GM12878 (cell line): ENCODE data around the gene ENPP6. TPM values are rescaled to one million over a fixed set of nuclear protein-coding genes. Genes with fewer than 3 reads are reported as not detected.

Experiments used
- CEBPZ ChIP-seq: fragments of 150-350 bp; IDR thresholded peaks from 2 replicates; pipeline ENCODE4 v1.6.1; 2016; ENCODE audit warnings: low read depth, low read length
- CHD2 ChIP-seq: IDR thresholded peaks from 2 replicates; pipeline ENCODE4 v1.6.1; 2011; ENCODE audit warnings: low read depth, low read length, improper control_type of control experiment, borderline replicate concordance
- ELK1 ChIP-seq: IDR thresholded peaks from 2 replicates; pipeline ENCODE4 v1.6.1; 2012; ENCODE audit warnings: low read depth, low read length, improper control_type of control experiment
- EP300 ChIP-seq, 2 experiments: fragments of 150-350 bp in 1 of 2; IDR thresholded peaks; 2 replicates each; pipeline ENCODE4 v1.6.1; 2011 to 2012; ENCODE audit warnings: low read depth in 2 of 2, low read length in 2 of 2, borderline replicate concordance in 1 of 2, improper control_type of control experiment in 1 of 2, inconsistent platforms in 1 of 2; ENCODE audit not compliant: control insufficient read depth in 1 of 2
- ESRRA ChIP-seq: IDR thresholded peaks from 2 replicates; pipeline ENCODE4 v1.6.1; 2012; ENCODE audit warnings: mild to moderate bottlenecking, low read length, improper control_type of control experiment
- IKZF1 ChIP-seq: fragments of 450-650 bp; conservative IDR thresholded peaks from 2 replicates; pipeline ENCODE4 v1.6.1; 2017; ENCODE audit warnings: antibody characterized with exemption, mild to moderate bottlenecking
- IRF4 ChIP-seq: IDR thresholded peaks from 2 replicates; pipeline ENCODE4 v1.6.1; 2011; ENCODE audit warnings: low read depth, low read length
- IRF5 ChIP-seq: fragments of 450-650 bp; IDR thresholded peaks from 2 replicates; pipeline ENCODE4 v1.6.1; 2017; ENCODE audit warnings: borderline replicate concordance
- PAX5 ChIP-seq: IDR thresholded peaks from 2 replicates; pipeline ENCODE4 v1.6.1; 2011; ENCODE audit warnings: low read depth, low read length, borderline replicate concordance
- SP1 ChIP-seq: IDR thresholded peaks from one replicate; pipeline ENCODE4 v1.6.1; 2011; ENCODE audit warnings: low read depth, low read length
- STAT3 ChIP-seq: IDR thresholded peaks from 2 replicates; pipeline ENCODE4 v1.6.1; 2011; ENCODE audit warnings: low read depth, low read length, improper control_type of control experiment
- ZBTB40 ChIP-seq: fragments of 450-650 bp; IDR thresholded peaks from 2 replicates; pipeline ENCODE4 v1.6.1; 2016; ENCODE audit warnings: mild to moderate bottlenecking, moderate library complexity, borderline replicate concordance
- polyA plus RNA-seq, 11 experiments: library from polyadenylated mRNA; depleted of rRNA in 4 of 11; unstranded in 6 of 11; stranded (reverse) in 5 of 11; fragments of >200 nt; fragmentation: Nextera tagmentation in 4 of 11; fragmentation: Illumina TruSeq in 1 of 11; extraction: Ambion mirVana in 4 of 11; extraction: Trizol in 1 of 11; gene quantifications; 1 replicate in 1 of 11; 2 replicates in 10 of 11; pipeline versions ENCODE4 v1.2.1 to v1.2.3, GENCODE V29; 2011 to 2016; ENCODE audit warnings: inconsistent platforms in 2 of 11, missing spikeins in 2 of 11, low read depth in 1 of 11
- total RNA-seq, 4 experiments: library from RNA; depleted of rRNA in 3 of 4; stranded (reverse); fragments of >200 nt in 3 of 4; fragmentation: Illumina TruSeq in 1 of 4; extraction: Trizol in 1 of 4; gene quantifications; 2 replicates each; pipeline versions ENCODE4 v1.2.1 to v1.2.3, GENCODE V29; 2013 to 2021
- TF ChIP-seq, protein P1 (sequence below): fragments of 450-650 bp; IDR thresholded peaks from 2 replicates; pipeline ENCODE4 v1.6.1; 2014; ENCODE audit warnings: mild to moderate bottlenecking

ENPP6 gene
- total and polyA plus RNA-seq, 10 of the 15 experiments (the other 5 are each of a cell fraction or from before 2014, with no cell fraction given): 0.04 to 1.0 (median 0.44) TPM; not detected in 1

DNA sequence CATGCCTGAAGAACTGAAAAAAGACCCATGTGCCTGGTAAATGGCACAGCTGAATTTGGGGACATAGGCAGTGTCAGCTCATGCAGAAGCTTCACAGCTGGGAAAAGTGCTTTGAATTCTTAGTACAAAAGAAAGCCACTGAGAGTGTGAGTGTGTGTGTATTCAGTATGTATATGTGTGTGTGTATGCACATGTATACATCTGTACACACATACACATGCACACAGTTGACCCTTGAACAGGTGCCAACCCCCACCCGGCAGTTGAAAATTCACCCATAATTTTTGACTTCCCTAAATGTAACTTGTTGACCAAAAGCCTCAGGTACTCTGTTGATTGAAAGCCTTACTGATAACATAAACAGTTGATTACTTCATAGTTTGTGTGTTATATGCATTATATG lies 49.5 kb upstream of the ENPP6 start (continued):
- TF ChIP-seq ZBTB40: no peak
- no peak for TF ChIP-seq PAX5
- TF ChIP-seq CHD2: peak; percentile 39; the same call in 1 of the 2 replicates
- TF ChIP-seq ELK1: no peak
- TF ChIP-seq SP1: no peak
- TF ChIP-seq EP300 (IDR thresholded peaks at IDR 0.05; ENCODE audit: borderline replicate concordance in 1 of 2, control insufficient read depth in 1 of 2, low read depth in 2 of 2, low read length in 2 of 2): peak in 1 of 2 experiments; percentile 43; a peak in 1 of 4 replicates
- TF ChIP-seq IKZF1: peak; percentile 4; the same call in 1 of the 2 replicates
- TF ChIP-seq ESRRA: no peak
- TF ChIP-seq IRF4: no peak
- TF ChIP-seq, protein P1, sequence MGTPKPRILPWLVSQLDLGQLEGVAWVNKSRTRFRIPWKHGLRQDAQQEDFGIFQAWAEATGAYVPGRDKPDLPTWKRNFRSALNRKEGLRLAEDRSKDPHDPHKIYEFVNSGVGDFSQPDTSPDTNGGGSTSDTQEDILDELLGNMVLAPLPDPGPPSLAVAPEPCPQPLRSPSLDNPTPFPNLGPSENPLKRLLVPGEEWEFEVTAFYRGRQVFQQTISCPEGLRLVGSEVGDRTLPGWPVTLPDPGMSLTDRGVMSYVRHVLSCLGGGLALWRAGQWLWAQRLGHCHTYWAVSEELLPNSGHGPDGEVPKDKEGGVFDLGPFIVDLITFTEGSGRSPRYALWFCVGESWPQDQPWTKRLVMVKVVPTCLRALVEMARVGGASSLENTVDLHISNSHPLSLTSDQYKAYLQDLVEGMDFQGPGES: no peak
- TF ChIP-seq STAT3: no peak
- TF ChIP-seq CEBPZ: no peak
- no peak for TF ChIP-seq IRF5
